Neural cell (in vitro differentiated cells): ENCODE results near the gene TM9SF4. TPM values are rescaled to one million over a fixed set of nuclear protein-coding genes. Genes with fewer than 3 reads are reported as not detected.

ENCODE experiments used
- H2AFZ ChIP-seq: fragments of 200-600, 300-800 bp; sonication (generic), shearing (Covaris generic); 2 replicates; pipeline ENCODE4 v1.6.0; 2014; ENCODE audit warnings: low read depth, mild to moderate bottlenecking, antibody characterized with exemption, low read length, moderate library complexity
- H3F3A ChIP-seq: fragments of 200-600 bp; shearing (Covaris generic); 2 replicates; pipeline ENCODE4 v1.6.1; 2016; ENCODE audit warnings: mild to moderate bottlenecking, moderate library complexity, mixed read lengths, antibody characterized with exemption, low read length; ENCODE audit not compliant: insufficient read depth, poor library complexity, severe bottlenecking
- H3K27ac ChIP-seq: fragments of 200-600, 300-800 bp; sonication (generic), shearing (Covaris generic); 2 replicates; pipeline ENCODE4 v1.5.1; 2014; ENCODE audit warnings: mild to moderate bottlenecking, low read length, moderate library complexity
- H3K27me3 ChIP-seq: fragments of 300-800, 200-600 bp; sonication (generic), shearing (Covaris generic); 2 replicates; pipeline ENCODE4 v1.6.0; 2014; ENCODE audit warnings: mild to moderate bottlenecking, low read depth, low read length, moderate library complexity; ENCODE audit not compliant: insufficient read depth
- H3K36me3 ChIP-seq: fragments of 300-800, 200-600 bp; sonication (generic), shearing (Covaris generic); 2 replicates; pipeline ENCODE4 v1.5.1; 2014; ENCODE audit warnings: mild to moderate bottlenecking, antibody characterized with exemption, low read length, moderate library complexity; ENCODE audit not compliant: insufficient read depth
- H3K4me2 ChIP-seq: fragments of 300-800, 200-600 bp; sonication (generic), shearing (Covaris generic); 2 replicates; pipeline ENCODE4 v1.6.0; 2014; ENCODE audit warnings: mild to moderate bottlenecking, low read length
- H3K4me3 ChIP-seq: fragments of 300-800, 200-600 bp; sonication (generic), shearing (Covaris generic); 2 replicates; pipeline ENCODE4 v1.5.1; 2014; ENCODE audit warnings: mild to moderate bottlenecking, low read length, moderate library complexity
- H3K79me2 ChIP-seq: fragments of 200-600 bp; shearing (Covaris generic); replicated peaks from 2 replicates; pipeline ENCODE4 v1.6.0; 2014; ENCODE audit warnings: mild to moderate bottlenecking, low read length, moderate library complexity; ENCODE audit not compliant: insufficient read depth
- H3K9ac ChIP-seq: fragments of 300-800, 200-600 bp; sonication (generic), shearing (Covaris generic); 2 replicates; pipeline ENCODE4 v1.6.1; 2016; ENCODE audit warnings: mild to moderate bottlenecking, low read length, mixed read lengths
- H3K9me2 ChIP-seq: fragments of 200-600 bp; shearing (Covaris generic); 2 replicates; pipeline ENCODE4 v1.6.1; 2016; ENCODE audit warnings: mild to moderate bottlenecking, low read length, mixed read lengths; ENCODE audit not compliant: insufficient read depth
- H3K9me3 ChIP-seq: fragments of 200-600, 300-800 bp; sonication (generic), shearing (Covaris generic); 2 replicates; pipeline ENCODE4 v1.6.1; 2016; ENCODE audit warnings: mild to moderate bottlenecking, mixed run types, low read length, moderate library complexity, mixed read lengths
- H4K20me1 ChIP-seq: fragments of 200-600 bp; shearing (Covaris generic); 2 replicates; pipeline ENCODE4 v1.6.1; 2016; ENCODE audit warnings: mild to moderate bottlenecking, mixed run types; ENCODE audit not compliant: insufficient read depth
- CTCF ChIP-seq: fragments of 450-650 bp; IDR thresholded peaks from 2 replicates; pipeline ENCODE4 v1.5.1; 2014; ENCODE audit warnings: antibody characterized with exemption, mild to moderate bottlenecking, moderate library complexity; ENCODE audit not compliant: poor library complexity, severe bottlenecking
- EP300 ChIP-seq: fragments of 450-650 bp; conservative IDR thresholded peaks from 2 replicates; pipeline ENCODE4 v1.6.1; 2014; ENCODE audit warnings: antibody characterized with exemption, mild to moderate bottlenecking, moderate library complexity; ENCODE audit not compliant: poor library complexity, severe bottlenecking
- EZH2 ChIP-seq: fragments of 200-600, 300-800 bp; shearing (Covaris generic), sonication (generic); IDR thresholded peaks from 2 replicates; pipeline ENCODE4 v1.6.1; 2014; ENCODE audit warnings: antibody characterized with exemption, low read length, borderline replicate concordance, mild to moderate bottlenecking; ENCODE audit not compliant: insufficient read depth, poor library complexity, severe bottlenecking
- MXI1 ChIP-seq: fragments of 450-650 bp; conservative IDR thresholded peaks from 2 replicates; pipeline ENCODE4 v1.6.1; 2014; ENCODE audit warnings: antibody characterized with exemption, mild to moderate bottlenecking; ENCODE audit not compliant: poor library complexity, severe bottlenecking
- POLR2AphosphoS5 ChIP-seq: IDR thresholded peaks from 2 replicates; pipeline ENCODE4 v1.6.1; 2012
- RAD21 ChIP-seq: fragments of 450-650 bp; conservative IDR thresholded peaks from 2 replicates; pipeline ENCODE4 v1.6.1; 2014; ENCODE audit warnings: antibody characterized with exemption, mild to moderate bottlenecking, moderate library complexity
- REST ChIP-seq: IDR thresholded peaks from 2 replicates; pipeline ENCODE4 v1.6.1; 2012; ENCODE audit warnings: borderline replicate concordance
- SMC3 ChIP-seq: fragments of 450-650 bp; conservative IDR thresholded peaks from 2 replicates; pipeline ENCODE4 v1.6.1; 2014; ENCODE audit warnings: antibody characterized with exemption, mild to moderate bottlenecking, moderate library complexity; ENCODE audit not compliant: poor library complexity
- TAF1 ChIP-seq: IDR thresholded peaks from 2 replicates; pipeline ENCODE4 v1.6.1; 2012; ENCODE audit warnings: low read depth
- polyA plus RNA-seq: library from polyadenylated mRNA; depleted of rRNA; stranded (reverse); fragments of >200 nt; gene quantifications from 2 replicates; pipeline ENCODE4 v1.2.3, GENCODE V29; 2014

TM9SF4 gene
- polyA plus RNA-seq, 1 donor from 2014 or later: 18.3 TPM

GRCh38 chr20:32135983-32136515 lies 26.5 kb downstream of the TM9SF4 start:
- Histone ChIP-seq H3K27me3 (no peaks in the 10 kb centered on the region), H3K4me2 (no peak overlapping the region), H3K79me2 (no peaks in the 10 kb centered on the region), H3K9ac (no peak overlapping the region), H3K4me3 (no peak overlapping the region), H3F3A (no peaks in the 10 kb centered on the region), H3K27ac (no peak overlapping the region), H3K9me3 (no peaks in the 10 kb centered on the region), H4K20me1 (no peaks in the 10 kb centered on the region), H3K9me2 (no peaks in the 10 kb centered on the region), H2AFZ (no peak overlapping the region), H3K36me3 (peaks cover 32% of the 10 kb centered on the region)
- TF ChIP-seq MXI1 (no peak), EP300 (no peak), RAD21 (no peak), CTCF (no peak), EZH2 (no peak), POLR2AphosphoS5 (no peak), TAF1 (no peak), SMC3 (no peak), REST (no peak)

- Histone ChIP-seq H4K20me1 (no peaks in the 10 kb centered on the region), H2AFZ (no peak overlapping the region), H3K27me3 (no peaks in the 10 kb centered on the region), H3K4me2 (no peak overlapping the region), H3K4me3 (no peak overlapping the region), H3K27ac (no peak overlapping the region), H3K9me2 (no peaks in the 10 kb centered on the region), H3K9me3 (no peaks in the 10 kb centered on the region), H3K36me3 (peaks cover 41% of the 10 kb centered on the region), H3F3A (no peaks in the 10 kb centered on the region), H3K79me2 (no peaks in the 10 kb centered on the region), H3K9ac (no peak overlapping the region)
- no peak for TF ChIP-seq CTCF
- no peak for TF ChIP-seq SMC3
- no peak for TF ChIP-seq RAD21
- TF ChIP-seq POLR2AphosphoS5: no peak
- TF ChIP-seq REST: no peak
- TF ChIP-seq MXI1: no peak
- TF ChIP-seq EP300: no peak
- no peak for TF ChIP-seq EZH2
These were observed 29.4 kb downstream of the TM9SF4 start for GRCh38 chr20:32138921-32139320.
